GM12872 (cell line): ENCODE data around the gene LARGE2.

Source experiments
- CTCF ChIP-seq: IDR thresholded peaks from 3 replicates; pipeline ENCODE4 v1.5.1; 2011; ENCODE audit warnings: low read depth, mild to moderate bottlenecking, low read length, moderate library complexity; ENCODE audit not compliant: insufficient read depth

The LARGE2 gene

GRCh38 chr11:45905095-45905494 is 17.4 kb upstream of the LARGE2 start:
- TF ChIP-seq CTCF, result no peak

GRCh38 chr11:45906096-45906682 is 16.3 kb upstream of the LARGE2 start:
- TF ChIP-seq CTCF, result no peak

- no peak for TF ChIP-seq CTCF
Measured at GRCh38 chr11:45906965-45907611, 15.4 kb upstream of the LARGE2 start, which contains the start of gene FREY1. TSS of gene FREY1 (minus strand) at chr11:45907271. CDS start at chr11:45907245, 26 bp downstream.

- TF ChIP-seq CTCF, result no peak
Measured at GRCh38 chr11:45907911-45908370, 14.5 kb upstream of the LARGE2 start.

- no peak for TF ChIP-seq CTCF
Measured at GRCh38 chr11:45909594-45910475, 12.6 kb upstream of the LARGE2 start.

GRCh38 chr11:45910623-45911022 is 11.8 kb upstream of the LARGE2 start:
- no peak for TF ChIP-seq CTCF

GRCh38 chr11:45913514-45913913 is 8.9 kb upstream of the LARGE2 start:
- no peak for TF ChIP-seq CTCF
